ENCODE measurements around the gene NR2C1. TPM values are rescaled to one million over a fixed set of nuclear protein-coding genes. Genes with fewer than 3 reads are reported as not detected.

Gene NR2C1
- total RNA-seq (2013) = 22.4 TPM
- 10 to 100 TPM in 1 of 3 donors, 1 to 10 TPM in 2; 2.2 to 24.7 (median 6.0) TPM for polyA plus RNA-seq
- 5.1 and 6.3 TPM in 2 replicates for polyA minus RNA-seq
- 8.6 to 29.1 (median 20.6) reads per million in 11 experiments for total RNA-seq

DNA sequence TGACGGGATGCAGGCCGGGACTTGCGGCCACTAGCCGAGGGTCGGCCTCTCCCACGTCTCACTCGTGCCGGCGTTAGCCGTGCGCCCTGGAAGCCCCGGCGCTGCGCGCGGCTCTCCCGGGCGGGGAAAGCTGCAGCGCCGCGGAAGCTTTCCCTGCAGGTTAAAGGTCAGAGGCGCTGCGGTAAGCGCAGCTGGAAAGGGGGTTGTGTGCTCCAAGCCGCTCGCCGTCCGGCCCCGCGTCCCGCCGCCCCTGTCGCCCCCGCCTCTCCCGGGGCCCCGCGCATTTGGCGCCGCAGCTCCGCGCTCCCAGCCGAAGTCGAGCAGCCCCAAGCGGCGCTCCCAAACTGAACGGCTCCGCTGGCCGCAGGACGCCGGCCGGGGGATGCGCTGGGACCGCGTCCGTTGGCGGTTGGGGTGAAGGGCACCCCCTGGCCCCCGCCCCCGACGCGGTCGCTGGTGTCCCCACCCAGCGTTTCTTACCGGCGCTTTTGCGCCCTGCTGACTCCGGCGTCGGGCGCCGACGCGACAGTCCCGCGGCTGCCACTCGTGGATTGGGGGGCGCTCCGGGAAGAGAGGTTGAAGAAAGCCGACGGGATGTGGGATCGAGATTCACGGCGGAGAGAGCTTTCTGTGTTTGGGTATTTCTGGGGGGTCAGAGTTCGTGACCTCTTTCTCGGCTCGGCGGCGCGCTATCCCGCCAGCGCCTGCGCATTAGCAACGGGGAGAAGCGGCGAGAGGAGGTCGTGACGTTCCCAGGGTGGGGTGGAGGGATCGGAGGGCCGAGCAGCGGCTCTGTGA, at the start of gene NR2C1:
Gene NR2C1, minus strand, starts transcription at position 719 of the 798 bp plus-strand sequence. CDS start 6,234 bp downstream, outside the sequence.
- Mint-ChIP-seq H3K27me3 (ENCODE audit: low read depth in 3 of 3) (peaks cover 0 to 2% (median 0%) of the 10 kb centered on the region in 3 donors), H3K4me3 (peak within 1 kb of the TSS; percentile 96 to 98), H3K27ac (peak within 1 kb of the TSS; percentile 85 to 95 (median 91)), H3K36me3 (peaks cover 6 to 12% of the 10 kb centered on the region in 2 donors), H3K4me1 (peaks cover 10% of the 10 kb centered on the region), H3K9me3 (peaks cover 0 to 1% (median 0%) of the 10 kb centered on the region in 7 donors)
- WGBS (ENCODE audit: insufficient coverage) = under 1% methylated on average over 98 of the region's 99 CpGs
- H2AFZ ChIP-seq (ENCODE audit: insufficient read depth, low read depth, low read length, poor library complexity, severe bottlenecking) = peak within 1 kb of the TSS; percentile 92
- DNase-seq = peak; percentile 85 to 90 (median 90)
- no peaks in the 10 kb centered on the region for H4K20me1 ChIP-seq (ENCODE audit: insufficient read depth, low read length)
- H3K27ac ChIP-seq (ENCODE audit: low read depth in 1 of 2, low read length in 2 of 2) = peak within 1 kb of the TSS; percentile 58 to 77
- H3K9me3 ChIP-seq (replicated peaks in 1 of 2; ENCODE audit: control insufficient read depth in 1 of 2, insufficient read depth in 1 of 2, low read length in 2 of 2) = no peaks in the 10 kb centered on the region
- H3K4me2 ChIP-seq (replicated peaks; ENCODE audit: extremely low read depth, low read length, poor library complexity, severe bottlenecking) = peak within 1 kb of the TSS; percentile 91
- intact Hi-C loops (cut with micrococcal nuclease) = no loop called here
- TF ChIP-seq, protein P1, sequence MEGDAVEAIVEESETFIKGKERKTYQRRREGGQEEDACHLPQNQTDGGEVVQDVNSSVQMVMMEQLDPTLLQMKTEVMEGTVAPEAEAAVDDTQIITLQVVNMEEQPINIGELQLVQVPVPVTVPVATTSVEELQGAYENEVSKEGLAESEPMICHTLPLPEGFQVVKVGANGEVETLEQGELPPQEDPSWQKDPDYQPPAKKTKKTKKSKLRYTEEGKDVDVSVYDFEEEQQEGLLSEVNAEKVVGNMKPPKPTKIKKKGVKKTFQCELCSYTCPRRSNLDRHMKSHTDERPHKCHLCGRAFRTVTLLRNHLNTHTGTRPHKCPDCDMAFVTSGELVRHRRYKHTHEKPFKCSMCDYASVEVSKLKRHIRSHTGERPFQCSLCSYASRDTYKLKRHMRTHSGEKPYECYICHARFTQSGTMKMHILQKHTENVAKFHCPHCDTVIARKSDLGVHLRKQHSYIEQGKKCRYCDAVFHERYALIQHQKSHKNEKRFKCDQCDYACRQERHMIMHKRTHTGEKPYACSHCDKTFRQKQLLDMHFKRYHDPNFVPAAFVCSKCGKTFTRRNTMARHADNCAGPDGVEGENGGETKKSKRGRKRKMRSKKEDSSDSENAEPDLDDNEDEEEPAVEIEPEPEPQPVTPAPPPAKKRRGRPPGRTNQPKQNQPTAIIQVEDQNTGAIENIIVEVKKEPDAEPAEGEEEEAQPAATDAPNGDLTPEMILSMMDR (IDR thresholded peaks at IDR 0.05) = no peak
- no peaks in the 10 kb centered on the region for H3K27me3 ChIP-seq (ENCODE audit: control insufficient read depth in 2 of 2, insufficient read depth in 2 of 2, low read length in 2 of 2)
- peaks cover 2 to 10% of the 10 kb centered on the region in 2 donors for H3K36me3 ChIP-seq (replicated peaks in 1 of 2; ENCODE audit: control insufficient read depth in 1 of 2, insufficient read depth in 2 of 2, low read length in 2 of 2)
- peaks cover 7 to 9% of the 10 kb centered on the region in 2 donors for H3K4me1 ChIP-seq (ENCODE audit: control insufficient read depth in 1 of 2, insufficient read depth in 2 of 2, low read length in 2 of 2)
- peak within 1 kb of the TSS; percentile 83 for H3K9ac ChIP-seq (ENCODE audit: insufficient read depth, low read length, poor library complexity, severe bottlenecking)
- peak within 1 kb of the TSS; percentile 76 to 97 (median 87) for H3K4me3 ChIP-seq (replicated peaks in 1 of 3; ENCODE audit: low read depth in 2 of 3, low read length in 3 of 3)
- peaks cover 52% of the 10 kb centered on the region for H3K79me2 ChIP-seq (ENCODE audit: insufficient read depth, low read length)

DNA sequence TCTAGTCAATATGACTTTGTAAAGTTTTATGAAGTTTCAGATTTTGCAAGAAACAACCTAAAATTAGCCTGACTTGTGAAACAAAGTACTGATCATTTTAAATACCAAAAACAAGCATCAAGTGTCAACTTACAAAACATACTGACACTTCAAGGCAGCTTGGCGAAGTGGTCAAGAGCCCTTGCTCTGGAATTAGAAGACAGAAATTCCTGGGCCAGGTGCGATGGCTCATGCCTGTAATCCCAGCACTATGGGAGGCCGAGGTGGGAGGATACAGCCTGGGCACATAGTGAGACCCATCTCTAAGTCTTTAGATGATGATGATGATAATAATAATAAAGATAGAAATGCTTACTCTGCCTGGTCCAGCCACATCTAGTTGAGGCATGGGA, 45.4 kb upstream of the NR2C1 start:
- no peak overlapping the region for H3K9ac ChIP-seq (ENCODE audit: insufficient read depth, low read length, poor library complexity, severe bottlenecking)
- H3K9me3 ChIP-seq (replicated peaks in 1 of 2; ENCODE audit: control insufficient read depth in 1 of 2, insufficient read depth in 1 of 2, low read length in 2 of 2) = no peaks in the 10 kb centered on the region
- H3K4me1 ChIP-seq (ENCODE audit: control insufficient read depth in 1 of 2, insufficient read depth in 2 of 2, low read length in 2 of 2) = peaks cover 0 to 4% of the 10 kb centered on the region in 2 donors
- Mint-ChIP-seq H3K4me3 (no peak overlapping the region), H3K27me3 (ENCODE audit: low read depth in 3 of 3) (no peaks in the 10 kb centered on the region), H3K9me3 (peaks cover 0 to 3% (median 0%) of the 10 kb centered on the region in 7 donors), H3K36me3 (peaks cover 8 to 31% of the 10 kb centered on the region in 2 donors), H3K4me1 (peaks cover 9% of the 10 kb centered on the region), H3K27ac (no peak overlapping the region)
- TF ChIP-seq, protein P1 (IDR thresholded peaks at IDR 0.05) = no peak
- no peak overlapping the region for H3K4me2 ChIP-seq (replicated peaks; ENCODE audit: extremely low read depth, low read length, poor library complexity, severe bottlenecking)
- no peak for DNase-seq
- intact Hi-C loops (cut with micrococcal nuclease) = loop anchor here (2.0 to 10.0 kb wide), 4 partner anchors 96 to 416 kb away; partner anchors contain the start of genes FGD6 (in 2 of the 2) and VEZT (in 2 of the 2)
- no peak overlapping the region for H3K4me3 ChIP-seq (replicated peaks in 1 of 3; ENCODE audit: low read depth in 2 of 3, low read length in 3 of 3)
- WGBS (ENCODE audit: insufficient coverage) = 90% methylated on average over 2 of the region's 3 CpGs
- H4K20me1 ChIP-seq (ENCODE audit: insufficient read depth, low read length) = no peaks in the 10 kb centered on the region
- H3K79me2 ChIP-seq (ENCODE audit: insufficient read depth, low read length) = no peaks in the 10 kb centered on the region
- H3K27ac ChIP-seq (ENCODE audit: low read depth in 1 of 2, low read length in 2 of 2) = no peak overlapping the region
- peaks cover 0 to 2% of the 10 kb centered on the region in 2 donors for H3K36me3 ChIP-seq (replicated peaks in 1 of 2; ENCODE audit: control insufficient read depth in 1 of 2, insufficient read depth in 2 of 2, low read length in 2 of 2)
- H3K27me3 ChIP-seq (ENCODE audit: control insufficient read depth in 2 of 2, insufficient read depth in 2 of 2, low read length in 2 of 2) = no peaks in the 10 kb centered on the region
- H2AFZ ChIP-seq (ENCODE audit: insufficient read depth, low read depth, low read length, poor library complexity, severe bottlenecking) = no peak overlapping the region

Measured in CD14-positive monocyte (primary cell).